Measurements from ENCODE around the gene GRHL1.

Gene GRHL1

DNA sequence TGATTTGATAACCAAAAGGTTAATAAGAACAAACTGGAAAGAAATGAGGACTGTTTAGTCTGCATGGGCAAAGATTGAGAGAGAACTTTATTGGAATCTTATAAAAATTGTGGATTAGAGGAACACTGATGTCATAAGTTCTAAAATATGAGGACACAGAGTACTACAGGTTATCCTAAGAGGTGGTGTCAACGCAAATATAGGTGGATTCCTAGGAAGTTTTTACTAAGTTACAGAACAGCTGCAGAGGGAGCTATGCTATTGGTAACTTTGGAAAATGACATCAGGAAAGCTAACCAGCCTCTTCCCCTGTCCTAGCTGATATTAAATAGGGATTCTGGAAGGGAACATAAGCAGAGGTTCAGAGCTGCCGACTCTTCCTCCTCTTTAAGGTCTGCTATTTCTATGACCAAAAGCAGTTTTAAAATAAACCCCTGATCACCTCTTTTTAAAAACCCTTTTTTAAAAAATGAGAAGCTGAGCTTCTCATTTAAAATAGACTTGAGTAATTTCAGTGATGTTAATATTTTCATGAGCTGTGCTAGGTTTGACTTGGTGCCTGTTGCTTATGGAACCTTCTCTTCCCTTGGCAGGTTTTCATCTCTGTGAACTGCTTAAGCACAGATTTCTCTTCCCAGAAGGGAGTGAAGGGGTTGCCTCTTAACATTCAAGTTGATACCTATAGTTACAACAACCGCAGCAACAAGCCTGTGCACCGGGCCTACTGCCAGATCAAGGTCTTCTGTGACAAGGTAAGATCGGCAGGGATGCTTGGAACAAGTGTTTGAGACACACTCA is 34.2 kb downstream of the GRHL1 start:
- H2AK5ac ChIP-seq (ENCODE audit: low read length): no peak overlapping the region
- no peaks in the 10 kb centered on the region for H3K79me1 ChIP-seq (ENCODE audit: low read length)
- no peaks in the 10 kb centered on the region for H3K27me3 ChIP-seq (ENCODE audit: insufficient read depth, low read length)
- no peak overlapping the region for H2AFZ ChIP-seq (ENCODE audit: insufficient read depth, low read length, poor library complexity)
- H3K4me3 ChIP-seq (ENCODE audit: low read depth, low read length): no peak overlapping the region
- WGBS (ENCODE audit: extremely low coverage, insufficient coverage, insufficient read length): no CpG with 5 or more reads among the region's 5 CpGs
- H3K4ac ChIP-seq (ENCODE audit: low read depth, low read length): no peak overlapping the region
- no peak overlapping the region for H2BK120ac ChIP-seq (ENCODE audit: insufficient read depth, low read length, poor library complexity)
- H2BK5ac ChIP-seq (ENCODE audit: low read depth, low read length, poor library complexity): no peak overlapping the region
- no peak overlapping the region for H4K12ac ChIP-seq (ENCODE audit: low read depth, low read length)
- H3K9me3 ChIP-seq (ENCODE audit: insufficient read depth, low read depth, low read length): no peaks in the 10 kb centered on the region
- H4K8ac ChIP-seq (ENCODE audit: low read depth, low read length): no peak overlapping the region
- H3K4me2 ChIP-seq (ENCODE audit: low read length): no peak overlapping the region
- H3K27ac ChIP-seq (ENCODE audit: low read depth, low read length): no peak overlapping the region
- H3K36me3 ChIP-seq (ENCODE audit: control insufficient read depth in 1 of 2, insufficient read depth in 2 of 2, low read length in 2 of 2): peaks cover 24 to 25% of the 10 kb centered on the region in 2 experiments
- H4K91ac ChIP-seq (ENCODE audit: low read depth, low read length): no peak overlapping the region
- peak in 1 of 2 donors; percentile 53 for DNase-seq
- H3K79me2 ChIP-seq (ENCODE audit: control insufficient read depth, insufficient read depth, low read length, poor library complexity): peaks cover 2% of the 10 kb centered on the region
- H2BK12ac ChIP-seq (ENCODE audit: low read length): no peak overlapping the region
- no peak overlapping the region for H3K14ac ChIP-seq (ENCODE audit: low read length)
- no peak overlapping the region for H3K9ac ChIP-seq (ENCODE audit: low read length)
- no peaks in the 10 kb centered on the region for H3K4me1 ChIP-seq (ENCODE audit: control insufficient read depth in 1 of 2, insufficient read depth in 2 of 2, low read length in 2 of 2)
- no peak overlapping the region for H3K23ac ChIP-seq (ENCODE audit: low read length)
- no peak overlapping the region for H3K18ac ChIP-seq (ENCODE audit: low read length)

DNA sequence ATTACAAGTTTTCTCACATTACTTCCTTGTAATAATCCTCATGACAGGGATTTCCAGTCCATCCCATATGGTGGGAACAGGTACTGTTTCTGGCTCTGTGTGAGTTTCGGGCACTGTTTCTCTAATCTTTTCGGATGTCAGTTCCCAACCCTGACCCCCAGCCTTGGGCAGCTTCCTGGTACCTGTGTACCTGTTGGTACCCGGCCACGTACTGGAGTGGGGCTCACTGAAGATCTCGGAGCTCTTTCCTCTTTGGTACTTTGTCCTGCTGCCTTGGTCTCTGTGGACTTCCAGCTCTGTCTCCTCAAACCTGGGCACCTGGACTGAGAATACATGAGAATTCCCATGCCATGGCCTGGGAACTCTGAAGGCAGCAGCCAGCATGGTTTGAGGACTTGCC is 36.8 kb downstream of the GRHL1 start:
- Histone ChIP-seq H3K36me3 (ENCODE audit: control insufficient read depth in 1 of 2, insufficient read depth in 2 of 2, low read length in 2 of 2) (peaks cover 23 to 31% of the 10 kb centered on the region in 2 experiments), H2BK120ac (ENCODE audit: insufficient read depth, low read length, poor library complexity) (no peak overlapping the region), H2AFZ (ENCODE audit: insufficient read depth, low read length, poor library complexity) (no peak overlapping the region), H3K4ac (ENCODE audit: low read depth, low read length) (peak overlapping the region; percentile 41), H3K9me3 (ENCODE audit: insufficient read depth, low read depth, low read length) (no peaks in the 10 kb centered on the region), H4K91ac (ENCODE audit: low read depth, low read length) (no peak overlapping the region), H3K9ac (ENCODE audit: low read length) (no peak overlapping the region), H3K14ac (ENCODE audit: low read length) (no peak overlapping the region), H3K4me2 (ENCODE audit: low read length) (no peak overlapping the region), H3K4me3 (ENCODE audit: low read depth, low read length) (no peak overlapping the region), H3K27me3 (ENCODE audit: insufficient read depth, low read length) (no peaks in the 10 kb centered on the region), H3K27ac (ENCODE audit: low read depth, low read length) (no peak overlapping the region), H2AK5ac (ENCODE audit: low read length) (no peak overlapping the region), H4K12ac (ENCODE audit: low read depth, low read length) (no peak overlapping the region), H3K79me2 (ENCODE audit: control insufficient read depth, insufficient read depth, low read length, poor library complexity) (peaks cover 2% of the 10 kb centered on the region), H3K79me1 (ENCODE audit: low read length) (no peaks in the 10 kb centered on the region), H2BK12ac (ENCODE audit: low read length) (no peak overlapping the region), H4K8ac (ENCODE audit: low read depth, low read length) (no peak overlapping the region), H2BK5ac (ENCODE audit: low read depth, low read length, poor library complexity) (no peak overlapping the region), H3K23ac (ENCODE audit: low read length) (no peak overlapping the region), H3K4me1 (ENCODE audit: control insufficient read depth in 1 of 2, insufficient read depth in 2 of 2, low read length in 2 of 2) (no peaks in the 10 kb centered on the region), H3K18ac (ENCODE audit: low read length) (no peak overlapping the region)
- no peak for DNase-seq
- no CpG with 5 or more reads among the region's 5 CpGs for WGBS (ENCODE audit: extremely low coverage, insufficient coverage, insufficient read length)

DNA sequence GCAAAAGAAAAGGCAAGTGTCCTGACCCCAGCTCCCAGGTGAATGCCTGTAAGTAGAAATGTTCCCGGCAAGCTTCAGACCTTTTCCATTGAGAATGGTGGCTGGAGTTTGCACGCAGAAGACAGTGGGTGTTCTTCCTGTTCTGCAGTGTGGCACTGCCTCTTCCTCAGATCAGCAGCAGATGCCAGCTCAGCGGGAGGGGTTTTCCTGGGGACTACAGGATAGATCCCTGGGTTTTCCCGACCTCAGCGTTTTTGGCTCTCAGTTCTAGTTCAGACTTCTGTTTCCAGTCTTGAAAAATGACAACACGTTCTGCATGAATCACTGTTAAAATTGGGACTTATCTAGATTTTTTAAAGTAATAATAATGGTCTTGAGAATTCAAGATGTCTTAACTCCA is 39.2 kb downstream of the GRHL1 start:
- no peaks in the 10 kb centered on the region for H3K27me3 ChIP-seq (ENCODE audit: insufficient read depth, low read length)
- H2AK5ac ChIP-seq (ENCODE audit: low read length): no peak overlapping the region
- no peak overlapping the region for H4K12ac ChIP-seq (ENCODE audit: low read depth, low read length)
- no peaks in the 10 kb centered on the region for H3K9me3 ChIP-seq (ENCODE audit: insufficient read depth, low read depth, low read length)
- WGBS (ENCODE audit: extremely low coverage, insufficient coverage, insufficient read length): no CpG with 5 or more reads among the region's 6 CpGs
- H3K27ac ChIP-seq (ENCODE audit: low read depth, low read length): no peak overlapping the region
- no peaks in the 10 kb centered on the region for H3K4me1 ChIP-seq (ENCODE audit: control insufficient read depth in 1 of 2, insufficient read depth in 2 of 2, low read length in 2 of 2)
- H2BK120ac ChIP-seq (ENCODE audit: insufficient read depth, low read length, poor library complexity): no peak overlapping the region
- no peak overlapping the region for H2AFZ ChIP-seq (ENCODE audit: insufficient read depth, low read length, poor library complexity)
- no peak overlapping the region for H2BK12ac ChIP-seq (ENCODE audit: low read length)
- H3K9ac ChIP-seq (ENCODE audit: low read length): no peak overlapping the region
- no peak overlapping the region for H2BK5ac ChIP-seq (ENCODE audit: low read depth, low read length, poor library complexity)
- peaks cover 2% of the 10 kb centered on the region for H3K79me2 ChIP-seq (ENCODE audit: control insufficient read depth, insufficient read depth, low read length, poor library complexity)
- H3K36me3 ChIP-seq (ENCODE audit: control insufficient read depth in 1 of 2, insufficient read depth in 2 of 2, low read length in 2 of 2): peaks cover 36 to 44% of the 10 kb centered on the region in 2 experiments
- H3K18ac ChIP-seq (ENCODE audit: low read length): no peak overlapping the region
- H3K79me1 ChIP-seq (ENCODE audit: low read length): no peaks in the 10 kb centered on the region
- no peak overlapping the region for H3K14ac ChIP-seq (ENCODE audit: low read length)
- H4K91ac ChIP-seq (ENCODE audit: low read depth, low read length): no peak overlapping the region
- peak in 1 of 2 donors; percentile 36 for DNase-seq
- H4K8ac ChIP-seq (ENCODE audit: low read depth, low read length): no peak overlapping the region
- no peak overlapping the region for H3K4me3 ChIP-seq (ENCODE audit: low read depth, low read length)
- no peak overlapping the region for H3K4me2 ChIP-seq (ENCODE audit: low read length)
- no peak overlapping the region for H3K23ac ChIP-seq (ENCODE audit: low read length)
- H3K4ac ChIP-seq (ENCODE audit: low read depth, low read length): no peak overlapping the region

DNA sequence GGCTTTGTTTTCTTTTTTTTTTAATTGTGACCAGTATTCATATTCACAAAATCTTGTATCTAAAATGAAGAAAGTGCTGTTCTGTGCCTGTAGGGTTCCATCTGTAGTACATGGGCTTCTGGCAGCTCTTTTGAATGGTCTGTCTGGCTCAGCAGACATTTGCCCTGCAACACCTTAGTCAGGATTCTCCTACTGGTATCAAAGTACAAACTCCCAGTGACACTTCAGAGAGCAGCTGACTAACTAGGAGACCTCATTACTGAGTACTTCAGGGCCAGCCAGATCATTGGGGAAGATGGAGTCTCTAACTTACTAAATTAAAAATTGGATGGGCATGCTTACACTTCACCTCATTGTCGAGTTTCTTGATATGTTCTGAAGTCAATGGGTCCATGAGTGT is 39.7 kb downstream of the GRHL1 start:
- Histone ChIP-seq H3K4ac (ENCODE audit: low read depth, low read length) (no peak overlapping the region), H2BK12ac (ENCODE audit: low read length) (no peak overlapping the region), H3K36me3 (ENCODE audit: control insufficient read depth in 1 of 2, insufficient read depth in 2 of 2, low read length in 2 of 2) (peaks cover 35 to 49% of the 10 kb centered on the region in 2 experiments), H4K8ac (ENCODE audit: low read depth, low read length) (no peak overlapping the region), H3K14ac (ENCODE audit: low read length) (no peak overlapping the region), H3K4me2 (ENCODE audit: low read length) (no peak overlapping the region), H3K27ac (ENCODE audit: low read depth, low read length) (no peak overlapping the region), H2AFZ (ENCODE audit: insufficient read depth, low read length, poor library complexity) (no peak overlapping the region), H2BK120ac (ENCODE audit: insufficient read depth, low read length, poor library complexity) (no peak overlapping the region), H2AK5ac (ENCODE audit: low read length) (no peak overlapping the region), H3K9me3 (ENCODE audit: insufficient read depth, low read depth, low read length) (no peaks in the 10 kb centered on the region), H4K91ac (ENCODE audit: low read depth, low read length) (no peak overlapping the region), H3K79me1 (ENCODE audit: low read length) (no peaks in the 10 kb centered on the region), H3K79me2 (ENCODE audit: control insufficient read depth, insufficient read depth, low read length, poor library complexity) (peaks cover 2% of the 10 kb centered on the region), H3K4me1 (ENCODE audit: control insufficient read depth in 1 of 2, insufficient read depth in 2 of 2, low read length in 2 of 2) (no peaks in the 10 kb centered on the region), H3K18ac (ENCODE audit: low read length) (no peak overlapping the region), H3K23ac (ENCODE audit: low read length) (no peak overlapping the region), H2BK5ac (ENCODE audit: low read depth, low read length, poor library complexity) (no peak overlapping the region), H3K4me3 (ENCODE audit: low read depth, low read length) (no peak overlapping the region), H3K27me3 (ENCODE audit: insufficient read depth, low read length) (no peaks in the 10 kb centered on the region), H4K12ac (ENCODE audit: low read depth, low read length) (no peak overlapping the region), H3K9ac (ENCODE audit: low read length) (no peak overlapping the region)
- no peak for DNase-seq
- no CpG with 5 or more reads among the region's 1 CpG for WGBS (ENCODE audit: extremely low coverage, insufficient coverage, insufficient read length)

Measured in trophoblast cell (in vitro differentiated cells and primary cell).